Measurements from ENCODE around the gene SELENOV.
A peak's percentile ranks its signal among the peaks of the same experiment; 100 is the strongest.

- TF ChIP-seq ZNF274 (IDR thresholded peaks at IDR 0.05; ENCODE audit: low read depth, low read length) (no peak), YY1 (IDR thresholded peaks at IDR 0.05; ENCODE audit: insufficient read depth, insufficient read length) (peak; percentile 83), SUZ12 (IDR thresholded peaks at IDR 0.05; ENCODE audit: extremely low read depth, insufficient read depth, insufficient read length) (no peak)
Observed at GRCh38 chr19:39480337-39481228, 34.4 kb upstream of the SELENOV start, which contains the start of gene TIMM50.
